ENCODE results near the gene NKAIN4.
A peak's percentile ranks its signal among the peaks of the same experiment; 100 is the strongest.

The NKAIN4 gene

GRCh38 chr20:63295018-63295417 lies 40.8 kb upstream of the NKAIN4 start:
- Histone ChIP-seq H4K20me1 (peaks cover 37% of the 10 kb centered on the region), H3K9me3 (no peaks in the 10 kb centered on the region), H3K27ac (no peak overlapping the region), H3K9ac (no peak overlapping the region), H3K27me3 (peaks cover 34% of the 10 kb centered on the region), H3K36me3 (peaks cover 7% of the 10 kb centered on the region; the same call in 1 of the 2 replicates), H3K4me3 (no peak overlapping the region), H3K4me2 (peak overlapping the region; percentile 53; the same call in 1 of the 2 replicates), H3K4me1 (peaks cover 65% of the 10 kb centered on the region)
- TF ChIP-seq Cebpa-rat (IDR thresholded peaks at IDR 0.05): no peak

GRCh38 chr20:63294536-63294900 lies 40.3 kb upstream of the NKAIN4 start:
- Histone ChIP-seq H3K36me3 (peaks cover 12% of the 10 kb centered on the region), H4K20me1 (peaks cover 42% of the 10 kb centered on the region), H3K4me1 (peaks cover 70% of the 10 kb centered on the region), H3K4me2 (no peak overlapping the region), H3K9me3 (no peaks in the 10 kb centered on the region), H3K9ac (no peak overlapping the region), H3K27me3 (peaks cover 34% of the 10 kb centered on the region), H3K4me3 (no peak overlapping the region), H3K27ac (no peak overlapping the region)
- no peak for TF ChIP-seq Cebpa-rat (IDR thresholded peaks at IDR 0.05)

GRCh38 chr20:63293871-63294535 lies 39.7 kb upstream of the NKAIN4 start:
- H3K9me3 ChIP-seq: no peaks in the 10 kb centered on the region
- H3K4me2 ChIP-seq: no peak overlapping the region
- H3K4me1 ChIP-seq: peaks cover 75% of the 10 kb centered on the region
- H3K9ac ChIP-seq: no peak overlapping the region
- TF ChIP-seq Cebpa-rat (IDR thresholded peaks at IDR 0.05): no peak
- H3K27ac ChIP-seq: no peak overlapping the region
- peaks cover 17% of the 10 kb centered on the region for H3K36me3 ChIP-seq
- no peak overlapping the region for H3K4me3 ChIP-seq
- H3K27me3 ChIP-seq: peaks cover 34% of the 10 kb centered on the region
- peaks cover 47% of the 10 kb centered on the region for H4K20me1 ChIP-seq

- Histone ChIP-seq H3K9ac (no peak overlapping the region), H3K9me3 (no peaks in the 10 kb centered on the region), H4K20me1 (peaks cover 53% of the 10 kb centered on the region), H3K36me3 (peaks cover 23% of the 10 kb centered on the region), H3K27ac (peak overlapping the region; percentile 18; the same call in 1 of the 2 replicates), H3K4me1 (peaks cover 81% of the 10 kb centered on the region), H3K4me2 (peak overlapping the region; percentile 28), H3K27me3 (peaks cover 34% of the 10 kb centered on the region), H3K4me3 (no peak overlapping the region)
- no peak for TF ChIP-seq Cebpa-rat (IDR thresholded peaks at IDR 0.05)
These were observed 39.2 kb upstream of the NKAIN4 start for GRCh38 chr20:63293456-63293855.

GRCh38 chr20:63292904-63293303 lies 38.6 kb upstream of the NKAIN4 start, which contains the start of gene COL20A1:
TSS of gene COL20A1 (plus strand) at chr20:63293186. CDS start at chr20:63295108, 1,922 bp downstream.
- H3K4me1 ChIP-seq: peaks cover 86% of the 10 kb centered on the region
- TF ChIP-seq Cebpa-rat (IDR thresholded peaks at IDR 0.05): no peak

GRCh38 chr20:63292292-63292701 lies 38.0 kb upstream of the NKAIN4 start:
- no peak overlapping the region for H3K4me3 ChIP-seq
- H4K20me1 ChIP-seq: peaks cover 62% of the 10 kb centered on the region
- TF ChIP-seq Cebpa-rat (IDR thresholded peaks at IDR 0.05): no peak
- peaks cover 32% of the 10 kb centered on the region for H3K27me3 ChIP-seq
- H3K9me3 ChIP-seq: no peaks in the 10 kb centered on the region
- peaks cover 89% of the 10 kb centered on the region for H3K4me1 ChIP-seq
- H3K4me2 ChIP-seq: peak overlapping the region; percentile 47
- peaks cover 34% of the 10 kb centered on the region for H3K36me3 ChIP-seq
- H3K27ac ChIP-seq: peak overlapping the region; percentile 46; the same call in 1 of the 2 replicates
- H3K9ac ChIP-seq: no peak overlapping the region

More at GRCh38 chr20:63292904-63293303, 38.6 kb upstream of the NKAIN4 start, which contains the start of gene COL20A1:
- Histone ChIP-seq H3K27me3 (peaks cover 34% of the 10 kb centered on the region), H3K36me3 (peaks cover 28% of the 10 kb centered on the region), H4K20me1 (peaks cover 58% of the 10 kb centered on the region), H3K27ac (peak within 1 kb of the TSS; percentile 46; the same call in 1 of the 2 replicates), H3K9ac (no peak within 1 kb of the TSS), H3K4me2 (peak within 1 kb of the TSS; percentile 47), H3K4me3 (no peak within 1 kb of the TSS), H3K9me3 (no peaks in the 10 kb centered on the region)

GRCh38 chr20:63291811-63292210 lies 37.5 kb upstream of the NKAIN4 start:
- Histone ChIP-seq H3K36me3 (peaks cover 39% of the 10 kb centered on the region), H3K9ac (no peak overlapping the region), H4K20me1 (peaks cover 62% of the 10 kb centered on the region), H3K9me3 (no peaks in the 10 kb centered on the region), H3K27me3 (peaks cover 27% of the 10 kb centered on the region), H3K27ac (peak overlapping the region; percentile 46; the same call in 1 of the 2 replicates), H3K4me1 (peaks cover 89% of the 10 kb centered on the region), H3K4me2 (peak overlapping the region; percentile 47), H3K4me3 (no peak overlapping the region)
- TF ChIP-seq Cebpa-rat (IDR thresholded peaks at IDR 0.05): no peak

- H4K20me1 ChIP-seq: peaks cover 65% of the 10 kb centered on the region
- H3K9me3 ChIP-seq: no peaks in the 10 kb centered on the region
- peak overlapping the region; percentile 47 for H3K4me2 ChIP-seq
- H3K27ac ChIP-seq: peak overlapping the region; percentile 56
- no peak overlapping the region for H3K9ac ChIP-seq
- H3K27me3 ChIP-seq: peaks cover 18% of the 10 kb centered on the region
- H3K4me1 ChIP-seq: peaks cover 89% of the 10 kb centered on the region
- no peak for TF ChIP-seq Cebpa-rat (IDR thresholded peaks at IDR 0.05)
- H3K4me3 ChIP-seq: no peak overlapping the region
- peaks cover 46% of the 10 kb centered on the region for H3K36me3 ChIP-seq
These were observed 36.6 kb upstream of the NKAIN4 start for GRCh38 chr20:63290677-63291472.

GRCh38 chr20:63290136-63290676 lies 35.9 kb upstream of the NKAIN4 start:
- H3K9ac ChIP-seq: no peak overlapping the region
- peaks cover 11% of the 10 kb centered on the region for H3K27me3 ChIP-seq
- TF ChIP-seq Cebpa-rat (IDR thresholded peaks at IDR 0.05): no peak
- peak overlapping the region; percentile 47 for H3K4me2 ChIP-seq
- peaks cover 52% of the 10 kb centered on the region for H3K36me3 ChIP-seq
- H3K9me3 ChIP-seq: no peaks in the 10 kb centered on the region
- H3K4me3 ChIP-seq: no peak overlapping the region
- H4K20me1 ChIP-seq: peaks cover 62% of the 10 kb centered on the region
- H3K4me1 ChIP-seq: peaks cover 89% of the 10 kb centered on the region
- H3K27ac ChIP-seq: peak overlapping the region; percentile 56
